Fibroblast of mammary gland (primary cell): ENCODE measurements around the gene SHOC2.

Experiments used
- DNase-seq: peaks from one replicate; pipeline ENCODE4 v3.0.0-alpha.2; 2010; ENCODE audit warnings: low read depth
- H3K4me3 ChIP-seq: 2 replicates; pipeline ENCODE4 v1.5.1; 2011; ENCODE audit warnings: low read depth, mild to moderate bottlenecking, low read length, moderate library complexity; ENCODE audit not compliant: control insufficient read depth
- CTCF ChIP-seq: conservative IDR thresholded peaks from 2 replicates; pipeline ENCODE4 v1.5.1; 2011; ENCODE audit warnings: low read depth, low read length, inconsistent platforms; ENCODE audit not compliant: control insufficient read depth, insufficient read depth

Gene SHOC2

GRCh38 chr10:110923856-110924493 is 4.6 kb downstream of the SHOC2 start:
- DNase-seq = no peak
- TF ChIP-seq CTCF = no peak
- H3K4me3 ChIP-seq = no peak overlapping the region

GRCh38 chr10:110927461-110927860 is 8.1 kb downstream of the SHOC2 start:
- no peak for TF ChIP-seq CTCF
- no peak for DNase-seq
- H3K4me3 ChIP-seq = no peak overlapping the region

- H3K4me3 ChIP-seq = no peak overlapping the region
- DNase-seq = no peak
- no peak for TF ChIP-seq CTCF
Observed at GRCh38 chr10:110931769-110932381, 12.5 kb downstream of the SHOC2 start.

- no peak for TF ChIP-seq CTCF
- no peak overlapping the region for H3K4me3 ChIP-seq
- no peak for DNase-seq
Observed at GRCh38 chr10:110932505-110933180, 13.2 kb downstream of the SHOC2 start.

GRCh38 chr10:110936757-110937156 is 17.4 kb downstream of the SHOC2 start:
- no peak overlapping the region for H3K4me3 ChIP-seq
- DNase-seq = no peak
- no peak for TF ChIP-seq CTCF

- no peak for DNase-seq
- H3K4me3 ChIP-seq = no peak overlapping the region
- TF ChIP-seq CTCF = no peak
Observed at GRCh38 chr10:110939419-110939818, 20.0 kb downstream of the SHOC2 start.
